ENCODE measurements around the gene OSGEPL1. TPM values are rescaled to one million over a fixed set of nuclear protein-coding genes. Genes with fewer than 3 reads are reported as not detected.
A peak's percentile ranks its signal among the peaks of the same experiment; 100 is the strongest.

Gene OSGEPL1
- total RNA-seq, 2 experiments from 2014 or later = 10.4 TPM

- no peak overlapping the region for H3K4me2 ChIP-seq (ENCODE audit: low read length)
- ChIA-PET CTCF (ENCODE audit: unreplicated experiment) (no interaction called here), POLR2A (interaction anchor here (0.6 to 1.6 kb wide), 2 partner anchors 10 to 48 kb away, joined by 3 to 4 read pairs; no protein-coding TSS in a partner anchor)
- H3K79me2 ChIP-seq (ENCODE audit: insufficient read depth, low read depth, low read length) = peaks cover 55% of the 10 kb centered on the region
- TF ChIP-seq CTCF (conservative IDR thresholded peaks at IDR 0.05; ENCODE audit: low read length) (no peak), EZH2phosphoT487 (IDR thresholded peaks at IDR 0.05; ENCODE audit: borderline replicate concordance, low read depth, low read length) (no peak)
- DNase-seq (ENCODE audit: low spot score) = no peak
- H3K9me3 ChIP-seq (ENCODE audit: low read length) = no peaks in the 10 kb centered on the region
- no peaks in the 10 kb centered on the region for H4K20me1 ChIP-seq (ENCODE audit: insufficient read depth, low read length)
- H2AFZ ChIP-seq (ENCODE audit: low read length) = no peak overlapping the region
- peaks cover 96% of the 10 kb centered on the region for H3K36me3 ChIP-seq (ENCODE audit: insufficient read depth, low read length)
- intact Hi-C loops (cut with micrococcal nuclease; ENCODE audit: unreplicated experiment) = no loop called here
- BruUV-seq (replicated peaks) = no TSS peak
- no peaks in the 10 kb centered on the region for H3K9me2 ChIP-seq (ENCODE audit: insufficient read depth, low read length)
- no peaks in the 10 kb centered on the region for H3K4me1 ChIP-seq (ENCODE audit: insufficient read depth, low read length, poor library complexity, severe bottlenecking)
- H3K4me3 ChIP-seq (ENCODE audit: low read depth, low read length, poor library complexity, severe bottlenecking) = no peak overlapping the region
- H3K27ac ChIP-seq (ENCODE audit: low read depth, low read length, poor library complexity, severe bottlenecking) = no peak overlapping the region
These were observed 28.9 kb upstream of the OSGEPL1 start for GRCh38 chr2:189791338-189792042.

GRCh38 chr2:189783927-189784867 is 21.6 kb upstream of the OSGEPL1 start, which contains the start of the genes ORMDL1 and PMS1:
ORMDL1 (minus strand) TSS chr2:189784339; CDS start chr2:189782595, 1,744 bp downstream.
PMS1 (plus strand) TSS chr2:189784450; CDS start chr2:189791810, 7,360 bp downstream.
- intact Hi-C loops (cut with micrococcal nuclease; ENCODE audit: unreplicated experiment) = loop anchor here (1.0 to 10.0 kb wide), 4 partner anchors 22 to 339 kb away; partner anchors contain the start of genes ASNSD1, OSGEPL1 and WDR75
- Histone ChIP-seq H3K36me3 (ENCODE audit: insufficient read depth, low read length) (peaks cover 73% of the 10 kb centered on the region), H3K9me3 (ENCODE audit: low read length) (no peaks in the 10 kb centered on the region), H3K79me2 (ENCODE audit: insufficient read depth, low read depth, low read length) (peaks cover 89% of the 10 kb centered on the region), H3K4me2 (ENCODE audit: low read length) (peak within 1 kb of the TSS; percentile 98), H3K4me3 (ENCODE audit: low read depth, low read length, poor library complexity, severe bottlenecking) (peak within 1 kb of the TSS; percentile 79), H2AFZ (ENCODE audit: low read length) (peak within 1 kb of the TSS; percentile 68; the same call in 1 of the 2 replicates), H4K20me1 (ENCODE audit: insufficient read depth, low read length) (peaks cover 10% of the 10 kb centered on the region), H3K4me1 (ENCODE audit: insufficient read depth, low read length, poor library complexity, severe bottlenecking) (peaks cover 27% of the 10 kb centered on the region), H3K27ac (ENCODE audit: low read depth, low read length, poor library complexity, severe bottlenecking) (peak within 1 kb of the TSS; percentile 75), H3K9me2 (ENCODE audit: insufficient read depth, low read length) (no peaks in the 10 kb centered on the region)
- TF ChIP-seq CTCF (conservative IDR thresholded peaks at IDR 0.05; ENCODE audit: low read length) (no peak), EZH2phosphoT487 (IDR thresholded peaks at IDR 0.05; ENCODE audit: borderline replicate concordance, low read depth, low read length) (no peak)
- peak; percentile 97 for DNase-seq (ENCODE audit: low spot score)
- POLR2A ChIA-PET = interaction anchor here (0.7 to 1.2 kb wide), 4 partner anchors 12 to 535 kb away, joined by 3 to 6 read pairs (median 4); partner anchors contain the start of gene OSGEPL1
- CTCF ChIA-PET (ENCODE audit: unreplicated experiment) = no interaction called here
- BruUV-seq (replicated peaks) = TSS peak; percentile 79
